ENCODE data around the gene MMP28.
"Not testable (repeated sequence)": the region's sequence is repeated elsewhere in the genome, so short reads cannot be mapped to it uniquely, and the experiment has no call there.

- TF ChIP-seq FOXM1 (IDR thresholded peaks at IDR 0.05; ENCODE audit: low read depth, low read length); NFXL1 (IDR thresholded peaks at IDR 0.05; ENCODE audit: borderline replicate concordance); CEBPB (IDR thresholded peaks at IDR 0.05; ENCODE audit: borderline replicate concordance in 1 of 2, low read depth in 2 of 2, low read length in 2 of 2); CTCF (IDR thresholded peaks at IDR 0.05 in 2 of 3, conservative IDR thresholded peaks at IDR 0.05 in 1 of 3; ENCODE audit: control insufficient read depth in 2 of 3, extremely low read depth in 1 of 3, insufficient read depth in 1 of 3, low read depth in 3 of 3, low read length in 3 of 3); TAF1 (IDR thresholded peaks at IDR 0.05; ENCODE audit: borderline replicate concordance, low read depth, low read length); USF2 (IDR thresholded peaks at IDR 0.05; ENCODE audit: borderline replicate concordance, low read depth, low read length); MEF2A (IDR thresholded peaks at IDR 0.05; ENCODE audit: insufficient read depth, low read depth, low read length); CHD1 (IDR thresholded peaks at IDR 0.05; ENCODE audit: low read depth, low read length); EP300 (IDR thresholded peaks at IDR 0.05; ENCODE audit: borderline replicate concordance in 1 of 2, control insufficient read depth in 1 of 2, low read depth in 2 of 2, low read length in 2 of 2); PKNOX1 (IDR thresholded peaks at IDR 0.05); SP1 (IDR thresholded peaks at IDR 0.05; ENCODE audit: low read depth, low read length); YY1 (IDR thresholded peaks at IDR 0.05; ENCODE audit: low read depth, low read length): not testable (repeated sequence)
- TF ChIP-seq, protein P1, sequence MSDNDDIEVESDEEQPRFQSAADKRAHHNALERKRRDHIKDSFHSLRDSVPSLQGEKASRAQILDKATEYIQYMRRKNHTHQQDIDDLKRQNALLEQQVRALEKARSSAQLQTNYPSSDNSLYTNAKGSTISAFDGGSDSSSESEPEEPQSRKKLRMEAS (IDR thresholded peaks at IDR 0.05; ENCODE audit: low read depth, low read length), result not testable (repeated sequence)
Measured at GRCh38 chr17:35751541-35751940, 43.9 kb downstream of the MMP28 start.
